HepG2 (cell line): ENCODE data around the gene MED9. TPM values are rescaled to one million over a fixed set of nuclear protein-coding genes. Genes with fewer than 3 reads are reported as not detected.

Experiments used
- CREM ChIP-seq, 2 experiments: sonication (generic) in 1 of 2; formaldehyde crosslinking in 1 of 2; IDR thresholded peaks; 2 replicates each; pipeline versions ENCODE4 v1.4.0 to v1.6.1; 2016 to 2020; ENCODE audit warnings: antibody characterized with exemption in 1 of 2, mild to moderate bottlenecking in 1 of 2, missing genetic modification reagents in 1 of 2
- ETV5 ChIP-seq: IDR thresholded peaks from 2 replicates; pipeline ENCODE4 v1.6.1; 2018; ENCODE audit warnings: missing biosample characterization, missing genetic modification reagents, inconsistent platforms, borderline replicate concordance
- PBX2 ChIP-seq: IDR thresholded peaks from 2 replicates; pipeline ENCODE4 v1.6.1; 2016; ENCODE audit warnings: control low read depth
- SKIL ChIP-seq: sonication (generic); formaldehyde crosslinking; IDR thresholded peaks from 2 replicates; pipeline ENCODE4 v1.8.0; 2022; ENCODE audit warnings: missing genetic modification reagents, mild to moderate bottlenecking, moderate library complexity, borderline replicate concordance
- XRCC5 ChIP-seq: fragments of 200-400 bp; formaldehyde crosslinking; optimal IDR thresholded peaks from 2 replicates; pipeline ENCODE3; 2017; ENCODE audit warnings: mild to moderate bottlenecking, low read length
- ZNF710 ChIP-seq: sonication (generic); formaldehyde crosslinking; IDR thresholded peaks from 2 replicates; pipeline ENCODE4 v1.5.0; 2020; ENCODE audit warnings: mild to moderate bottlenecking, missing genetic modification reagents, borderline replicate concordance
- ZSCAN21 ChIP-seq: sonication (generic); formaldehyde crosslinking; IDR thresholded peaks from 2 replicates; pipeline ENCODE4 v1.8.0; 2022; ENCODE audit warnings: mild to moderate bottlenecking, missing genetic modification reagents, moderate library complexity, borderline replicate concordance
- polyA plus RNA-seq, 8 experiments: library from polyadenylated mRNA; depleted of rRNA in 3 of 8; stranded (reverse) in 7 of 8; unstranded in 1 of 8; fragments of >200 nt; fragmentation: Illumina TruSeq in 4 of 8; extraction: Trizol in 4 of 8; gene quantifications; 2 replicates each; pipeline versions ENCODE4 v1.2.1 to v1.2.3, GENCODE V29; 2011 to 2016; ENCODE audit warnings: low read depth in 4 of 8, missing spikeins in 1 of 8, mixed read lengths in 1 of 8; ENCODE audit not compliant: insufficient read depth in 1 of 8
- total RNA-seq, 5 experiments: library from RNA; depleted of rRNA; stranded (reverse); fragments of >200 nt; fragmentation: Illumina TruSeq; extraction: Trizol; gene quantifications; 2 replicates each; pipeline ENCODE4 v1.2.3, GENCODE V29; 2016; ENCODE audit warnings: low read depth in 1 of 5
- TF ChIP-seq, protein P1 (sequence below): sonication (generic); formaldehyde crosslinking; IDR thresholded peaks from 2 replicates; pipeline ENCODE4 v1.4.0; 2020; ENCODE audit warnings: missing genetic modification reagents, borderline replicate concordance
- TF ChIP-seq, protein P2 (sequence below): sonication (generic); formaldehyde crosslinking; IDR thresholded peaks from 2 replicates; pipeline ENCODE4 v1.9.0; 2021; ENCODE audit warnings: missing genetic modification reagents, mild to moderate bottlenecking, borderline replicate concordance
- TF ChIP-seq, protein P3 (sequence below): fragments of 450-650 bp; IDR thresholded peaks from 2 replicates; pipeline ENCODE4 v1.6.1; 2016
- TF ChIP-seq, protein P4 (sequence below): sonication (generic); formaldehyde crosslinking; IDR thresholded peaks from 2 replicates; pipeline ENCODE4 v1.5.1; 2020; ENCODE audit warnings: mild to moderate bottlenecking, missing genetic modification reagents

MED9 gene
- total and polyA plus RNA-seq, 2 of the 13 experiments (the other 11 are each of a cell fraction or from before 2014, with no cell fraction given), result 11.9 to 15.1 TPM

DNA sequence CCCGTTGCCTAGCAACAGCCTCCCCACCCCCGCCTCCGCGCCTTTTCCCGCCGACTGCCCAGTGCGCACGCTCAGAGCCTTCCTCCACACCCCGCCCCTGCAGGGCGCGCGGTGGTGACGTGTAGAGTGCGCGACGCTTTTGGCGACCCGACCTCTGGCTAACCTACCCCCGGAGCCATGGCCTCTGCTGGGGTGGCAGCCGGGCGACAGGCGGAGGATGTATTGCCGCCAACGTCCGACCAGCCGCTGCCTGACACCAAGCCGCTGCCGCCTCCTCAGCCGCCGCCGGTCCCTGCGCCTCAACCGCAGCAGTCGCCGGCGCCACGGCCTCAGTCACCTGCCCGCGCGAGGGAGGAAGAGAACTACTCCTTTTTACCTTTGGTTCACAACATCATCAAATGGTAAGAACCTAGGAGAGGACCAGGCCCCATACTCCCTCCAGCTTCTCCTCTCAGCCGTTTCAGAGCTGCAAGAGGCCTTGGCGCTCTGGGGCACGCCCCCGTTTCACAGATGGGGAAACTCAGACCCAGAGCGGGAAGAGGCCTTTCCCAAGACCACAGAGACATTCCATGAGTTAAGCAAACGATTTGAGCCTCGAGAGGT is at the start of gene MED9 (continued):
- no peak for TF ChIP-seq ZNF710 (CRISPR knock-in tag)
- no peak for TF ChIP-seq XRCC5
- TF ChIP-seq, protein P1, sequence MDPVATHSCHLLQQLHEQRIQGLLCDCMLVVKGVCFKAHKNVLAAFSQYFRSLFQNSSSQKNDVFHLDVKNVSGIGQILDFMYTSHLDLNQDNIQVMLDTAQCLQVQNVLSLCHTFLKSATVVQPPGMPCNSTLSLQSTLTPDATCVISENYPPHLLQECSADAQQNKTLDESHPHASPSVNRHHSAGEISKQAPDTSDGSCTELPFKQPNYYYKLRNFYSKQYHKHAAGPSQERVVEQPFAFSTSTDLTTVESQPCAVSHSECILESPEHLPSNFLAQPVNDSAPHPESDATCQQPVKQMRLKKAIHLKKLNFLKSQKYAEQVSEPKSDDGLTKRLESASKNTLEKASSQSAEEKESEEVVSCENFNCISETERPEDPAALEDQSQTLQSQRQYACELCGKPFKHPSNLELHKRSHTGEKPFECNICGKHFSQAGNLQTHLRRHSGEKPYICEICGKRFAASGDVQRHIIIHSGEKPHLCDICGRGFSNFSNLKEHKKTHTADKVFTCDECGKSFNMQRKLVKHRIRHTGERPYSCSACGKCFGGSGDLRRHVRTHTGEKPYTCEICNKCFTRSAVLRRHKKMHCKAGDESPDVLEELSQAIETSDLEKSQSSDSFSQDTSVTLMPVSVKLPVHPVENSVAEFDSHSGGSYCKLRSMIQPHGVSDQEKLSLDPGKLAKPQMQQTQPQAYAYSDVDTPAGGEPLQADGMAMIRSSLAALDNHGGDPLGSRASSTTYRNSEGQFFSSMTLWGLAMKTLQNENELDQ (CRISPR knock-in tag), result no peak
- 0 out of 2 replicates have a peak, but pooled peaks have one; percentile 59 for TF ChIP-seq ZSCAN21
- TF ChIP-seq, protein P2, sequence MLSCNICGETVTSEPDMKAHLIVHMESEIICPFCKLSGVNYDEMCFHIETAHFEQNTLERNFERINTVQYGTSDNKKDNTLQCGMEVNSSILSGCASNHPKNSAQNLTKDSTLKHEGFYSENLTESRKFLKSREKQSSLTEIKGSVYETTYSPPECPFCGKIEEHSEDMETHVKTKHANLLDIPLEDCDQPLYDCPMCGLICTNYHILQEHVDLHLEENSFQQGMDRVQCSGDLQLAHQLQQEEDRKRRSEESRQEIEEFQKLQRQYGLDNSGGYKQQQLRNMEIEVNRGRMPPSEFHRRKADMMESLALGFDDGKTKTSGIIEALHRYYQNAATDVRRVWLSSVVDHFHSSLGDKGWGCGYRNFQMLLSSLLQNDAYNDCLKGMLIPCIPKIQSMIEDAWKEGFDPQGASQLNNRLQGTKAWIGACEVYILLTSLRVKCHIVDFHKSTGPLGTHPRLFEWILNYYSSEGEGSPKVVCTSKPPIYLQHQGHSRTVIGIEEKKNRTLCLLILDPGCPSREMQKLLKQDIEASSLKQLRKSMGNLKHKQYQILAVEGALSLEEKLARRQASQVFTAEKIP (CRISPR knock-in tag), result no peak
- TF ChIP-seq CREM (IDR thresholded peaks at IDR 0.05), result peak; percentile 97
- peak; percentile 97 for TF ChIP-seq CREM (CRISPR knock-in tag; IDR thresholded peaks at IDR 0.05)
- peak; percentile 56; the same call in 1 of the 2 replicates for TF ChIP-seq SKIL (CRISPR knock-in tag)
- TF ChIP-seq, protein P3, sequence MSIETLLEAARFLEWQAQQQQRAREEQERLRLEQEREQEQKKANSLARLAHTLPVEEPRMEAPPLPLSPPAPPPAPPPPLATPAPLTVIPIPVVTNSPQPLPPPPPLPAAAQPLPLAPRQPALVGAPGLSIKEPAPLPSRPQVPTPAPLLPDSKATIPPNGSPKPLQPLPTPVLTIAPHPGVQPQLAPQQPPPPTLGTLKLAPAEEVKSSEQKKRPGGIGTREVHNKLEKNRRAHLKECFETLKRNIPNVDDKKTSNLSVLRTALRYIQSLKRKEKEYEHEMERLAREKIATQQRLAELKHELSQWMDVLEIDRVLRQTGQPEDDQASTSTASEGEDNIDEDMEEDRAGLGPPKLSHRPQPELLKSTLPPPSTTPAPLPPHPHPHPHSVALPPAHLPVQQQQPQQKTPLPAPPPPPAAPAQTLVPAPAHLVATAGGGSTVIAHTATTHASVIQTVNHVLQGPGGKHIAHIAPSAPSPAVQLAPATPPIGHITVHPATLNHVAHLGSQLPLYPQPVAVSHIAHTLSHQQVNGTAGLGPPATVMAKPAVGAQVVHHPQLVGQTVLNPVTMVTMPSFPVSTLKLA, result no peak
- TF ChIP-seq, protein P4, sequence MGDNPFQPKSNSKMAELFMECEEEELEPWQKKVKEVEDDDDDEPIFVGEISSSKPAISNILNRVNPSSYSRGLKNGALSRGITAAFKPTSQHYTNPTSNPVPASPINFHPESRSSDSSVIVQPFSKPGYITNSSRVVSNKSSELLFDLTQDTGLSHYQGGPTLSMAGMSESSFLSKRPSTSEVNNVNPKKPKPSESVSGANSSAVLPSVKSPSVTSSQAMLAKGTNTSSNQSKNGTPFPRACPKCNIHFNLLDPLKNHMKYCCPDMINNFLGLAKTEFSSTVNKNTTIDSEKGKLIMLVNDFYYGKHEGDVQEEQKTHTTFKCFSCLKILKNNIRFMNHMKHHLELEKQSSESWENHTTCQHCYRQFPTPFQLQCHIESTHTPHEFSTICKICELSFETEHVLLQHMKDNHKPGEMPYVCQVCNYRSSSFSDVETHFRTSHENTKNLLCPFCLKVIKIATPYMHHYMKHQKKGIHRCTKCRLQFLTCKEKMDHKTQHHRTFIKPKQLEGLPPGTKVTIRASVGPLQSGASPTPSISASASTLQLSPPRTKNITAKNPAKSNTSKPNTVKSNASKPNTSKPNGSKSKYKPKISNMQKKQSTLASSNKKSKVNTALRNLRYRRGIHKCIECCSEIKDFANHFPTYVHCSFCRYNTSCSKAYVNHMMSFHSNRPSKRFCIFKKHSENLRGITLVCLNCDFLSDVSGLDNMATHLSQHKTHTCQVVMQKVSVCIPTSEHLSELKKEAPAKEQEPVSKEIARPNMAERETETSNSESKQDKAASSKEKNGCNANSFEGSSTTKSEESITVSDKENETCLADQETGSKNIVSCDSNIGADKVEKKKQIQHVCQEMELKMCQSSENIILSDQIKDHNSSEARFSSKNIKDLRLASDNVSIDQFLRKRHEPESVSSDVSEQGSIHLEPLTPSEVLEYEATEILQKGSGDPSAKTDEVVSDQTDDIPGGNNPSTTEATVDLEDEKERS (CRISPR knock-in tag), result 0 out of 2 replicates have a peak, but pooled peaks have one; percentile 49
- no peak for TF ChIP-seq PBX2 (CRISPR knock-in tag)
- TF ChIP-seq ETV5, result no peak; the same call in 1 of the 2 replicates
